ELR (cell line): Measurements from ENCODE around the gene MFSD11.
"Not testable (repeated sequence)": the region's sequence is repeated elsewhere in the genome, so short reads cannot be mapped to it uniquely, and the experiment has no call there.

ENCODE experiments used
- DNase-seq: peaks from one replicate; pipeline ENCODE4 v3.0.0-alpha.2; 2015; ENCODE audit warnings: low read depth

Gene MFSD11

GRCh38 chr17:76797241-76797840, 59.4 kb downstream of the MFSD11 start:
- peak; percentile 16 for DNase-seq

DNA sequence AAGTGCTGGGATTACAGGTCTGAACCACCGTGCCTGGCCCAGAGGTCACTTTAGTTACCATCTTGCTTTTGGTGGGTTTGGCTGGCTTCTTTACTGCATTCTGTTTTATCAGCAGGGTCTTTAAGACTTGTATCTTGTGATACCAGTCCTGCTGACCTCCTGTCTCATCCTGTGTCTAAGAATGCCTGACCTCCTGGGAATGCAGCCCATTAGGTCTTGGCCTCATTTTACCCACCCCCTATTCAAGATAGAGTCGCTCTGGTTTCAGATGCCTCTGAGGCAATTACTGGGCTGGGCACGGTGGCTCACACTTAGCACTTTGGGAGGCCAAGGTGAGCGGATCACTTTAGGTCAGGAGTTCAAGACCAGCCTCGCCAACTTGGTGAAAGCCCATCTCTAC, 63.8 kb downstream of the MFSD11 start:
- DNase-seq, result no peak

GRCh38 chr17:76805319-76805718, 67.4 kb downstream of the MFSD11 start:
- DNase-seq, result peak; percentile 45

DNA sequence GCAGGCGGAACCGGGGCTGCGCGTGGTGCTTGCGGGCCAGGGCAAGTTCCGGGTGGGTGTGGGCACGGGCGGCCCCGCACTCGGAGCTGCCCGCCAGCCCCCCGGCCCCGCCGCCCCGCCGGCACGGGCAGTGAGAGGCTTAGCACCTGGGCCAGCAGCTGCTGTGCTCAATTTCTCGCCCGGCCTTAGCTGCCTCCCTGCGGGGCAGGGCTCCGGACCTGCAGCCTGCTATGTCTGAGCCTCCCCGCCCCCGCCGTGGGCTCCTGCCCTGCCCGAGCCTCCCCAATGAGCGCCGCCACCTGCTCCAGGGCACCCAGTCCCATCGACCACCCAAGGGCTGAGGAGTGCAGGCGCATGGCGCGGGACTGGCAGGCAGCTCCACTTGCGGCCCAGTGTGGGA, 68.2 kb downstream of the MFSD11 start:
- not testable (repeated sequence) for DNase-seq

GRCh38 chr17:76806767-76807166, 68.8 kb downstream of the MFSD11 start:
- DNase-seq, result not testable (repeated sequence)

DNA sequence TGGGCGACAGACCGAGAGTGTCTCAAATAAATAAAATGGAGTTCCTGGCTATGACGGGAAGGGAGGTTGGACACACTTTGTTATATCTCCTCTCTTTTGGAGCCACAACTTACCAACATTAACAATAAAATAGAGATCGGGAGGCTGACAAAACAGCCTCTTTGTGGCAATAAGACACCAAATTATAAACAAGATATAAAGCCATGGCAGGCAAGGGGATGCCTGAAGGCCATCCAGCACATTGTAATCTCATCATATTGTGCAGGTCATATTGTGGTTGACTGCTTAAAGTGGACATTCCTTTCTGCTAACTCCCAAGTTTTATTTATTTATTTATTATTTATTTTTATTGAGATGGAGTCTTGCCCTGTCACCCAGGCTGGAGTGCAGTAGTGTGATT, 70.4 kb downstream of the MFSD11 start:
- DNase-seq, result no peak

DNA sequence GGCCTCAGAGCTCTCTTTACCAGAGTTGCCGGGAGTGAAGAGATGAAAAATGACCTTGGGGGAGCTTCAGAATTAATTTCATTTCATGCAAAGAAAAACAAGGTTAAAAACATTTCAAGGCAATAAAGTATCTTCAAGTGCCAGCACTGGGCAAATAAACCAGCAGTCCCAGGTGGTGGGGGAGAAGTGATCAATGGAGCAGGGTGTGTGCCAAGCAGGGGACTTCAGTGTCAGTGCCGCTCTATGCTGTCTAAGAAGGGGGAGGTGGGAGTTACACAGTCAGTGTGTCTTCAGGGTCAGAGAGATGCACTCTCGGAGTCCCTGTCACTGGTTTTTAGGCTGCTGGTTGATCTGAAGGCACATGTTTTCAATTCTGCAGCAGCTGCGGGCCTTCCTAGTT, 73.0 kb downstream of the MFSD11 start:
- no peak for DNase-seq

DNA sequence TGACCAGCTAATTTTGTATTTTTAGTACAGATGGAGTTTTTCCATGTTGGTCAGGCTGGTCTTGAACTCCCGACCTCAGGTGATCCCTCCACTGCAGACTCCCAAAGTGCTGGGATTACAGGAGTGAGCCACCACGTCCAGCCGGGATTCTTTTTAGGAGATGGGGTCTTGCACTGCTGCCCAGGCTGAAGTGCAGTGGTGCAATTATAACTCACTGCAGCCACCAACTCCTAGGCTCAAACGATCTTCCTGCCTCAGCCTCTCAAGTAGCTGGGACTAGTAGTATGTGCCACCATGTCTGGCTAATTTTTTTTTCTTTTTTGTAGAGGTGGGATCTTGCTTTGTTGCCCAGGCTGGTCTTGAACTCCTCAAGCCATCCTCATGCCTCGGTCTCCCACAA, 73.9 kb downstream of the MFSD11 start:
- no peak for DNase-seq

- no peak for DNase-seq
These were observed 74.3 kb downstream of the MFSD11 start for GRCh38 chr17:76812263-76812662.

GRCh38 chr17:76812968-76813367, 75.0 kb downstream of the MFSD11 start:
- DNase-seq, result no peak

DNA sequence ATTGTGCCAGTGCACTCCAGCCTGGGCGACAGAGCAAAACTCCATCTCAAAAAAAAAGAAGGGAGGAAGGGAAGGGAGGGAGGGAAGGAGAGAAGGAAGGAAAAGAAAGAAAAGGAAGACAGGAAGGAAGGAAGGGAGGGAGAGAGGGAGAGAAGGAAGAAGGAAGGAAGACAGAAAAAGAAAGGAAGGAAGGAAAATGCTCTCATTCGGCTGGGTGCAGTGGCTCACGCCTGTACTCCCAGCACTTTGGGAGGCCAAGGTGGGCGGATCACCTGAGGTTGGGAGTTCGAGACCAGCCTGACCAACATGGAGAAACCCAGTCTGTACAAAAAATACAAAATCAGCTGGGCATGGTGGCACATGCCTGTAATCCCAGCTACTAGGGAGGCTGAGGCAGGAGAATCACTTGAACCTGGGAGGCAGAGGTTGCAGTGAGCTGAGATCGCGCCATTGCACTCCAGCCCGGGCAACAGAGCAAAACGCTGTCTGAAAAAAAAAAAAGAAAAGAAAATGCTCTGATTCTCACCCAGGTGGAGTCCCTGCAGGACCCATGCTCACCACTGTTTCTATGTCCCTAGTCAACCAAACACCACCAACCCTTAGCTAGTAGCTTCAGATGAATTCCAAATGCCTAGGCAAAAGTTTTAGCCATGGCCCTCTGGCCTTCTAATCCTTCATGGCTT, 78.1 kb downstream of the MFSD11 start:
- not testable (repeated sequence) for DNase-seq

- peak; percentile 74 for DNase-seq
These were observed 78.7 kb downstream of the MFSD11 start for GRCh38 chr17:76816590-76817135.

DNA sequence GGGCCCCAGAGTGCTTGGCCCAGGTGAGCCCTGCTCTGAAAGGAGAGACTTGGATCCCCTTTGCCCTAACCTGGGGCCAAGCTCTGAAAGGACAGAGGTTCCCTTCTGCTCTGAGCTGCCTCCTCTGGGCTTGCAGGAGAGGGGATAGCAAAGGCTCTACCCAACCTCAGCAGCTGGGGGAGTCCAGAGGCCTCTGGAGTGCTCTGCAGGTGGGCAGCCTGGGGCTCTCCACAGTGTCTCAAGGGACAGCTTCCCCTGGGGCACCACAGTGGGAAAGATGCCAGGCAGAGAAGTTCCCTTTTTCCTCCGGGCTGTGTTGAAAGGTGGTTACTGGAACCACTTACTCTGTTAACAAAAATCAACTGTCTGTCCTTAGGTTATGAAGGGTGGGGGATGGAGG, 82.1 kb downstream of the MFSD11 start:
- no peak for DNase-seq

DNA sequence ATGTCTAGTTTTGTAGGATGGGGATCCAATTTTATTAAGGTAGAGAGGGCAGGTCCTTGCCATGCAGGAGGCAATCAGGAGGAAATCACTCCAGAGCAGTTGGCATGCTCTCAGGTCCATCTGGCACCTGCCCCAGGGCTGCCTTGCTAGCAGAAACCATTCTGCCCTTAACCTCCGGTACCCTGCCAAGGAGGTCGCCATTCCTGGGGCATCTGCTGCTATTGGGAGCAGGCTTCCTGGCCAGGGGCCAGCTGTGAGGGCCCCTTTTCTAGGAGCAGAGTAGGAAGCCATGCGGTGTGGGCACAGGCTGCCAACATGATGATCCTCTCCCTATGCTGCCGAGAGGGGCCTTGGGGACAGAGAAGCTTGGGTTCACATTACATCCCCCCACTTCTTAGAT, 82.6 kb downstream of the MFSD11 start:
- no peak for DNase-seq

DNA sequence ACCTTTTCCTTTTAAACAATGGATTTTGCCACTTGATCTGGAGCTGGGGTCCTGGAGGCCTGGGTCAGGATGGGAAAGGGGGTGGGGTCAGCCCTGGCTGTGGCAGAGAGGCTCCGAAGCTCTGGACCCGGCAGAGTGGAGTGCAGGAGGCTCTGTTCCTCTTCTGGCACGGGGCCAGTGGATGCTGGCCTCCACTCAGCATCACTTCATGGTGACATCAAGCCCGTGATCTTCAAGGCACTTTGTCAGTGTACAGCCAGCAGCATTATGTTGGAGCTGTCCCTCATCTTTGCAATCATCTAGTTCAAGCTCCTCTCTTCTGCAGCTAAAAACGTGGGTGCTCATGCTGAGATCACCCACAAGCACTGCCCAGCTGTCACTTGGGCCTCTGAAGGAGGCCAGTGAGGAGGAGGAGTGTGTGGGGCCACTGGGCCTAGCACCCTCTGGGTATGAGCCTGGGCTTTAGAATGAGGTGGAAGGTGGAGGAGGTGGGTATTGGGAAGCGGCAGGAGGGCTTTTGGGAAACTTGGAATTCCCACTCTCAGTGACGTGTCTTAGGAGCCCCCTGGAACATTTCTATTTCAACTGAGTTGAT, 84.4 kb downstream of the MFSD11 start:
- no peak for DNase-seq

GRCh38 chr17:76824093-76824492, 86.2 kb downstream of the MFSD11 start:
- DNase-seq, result no peak

DNA sequence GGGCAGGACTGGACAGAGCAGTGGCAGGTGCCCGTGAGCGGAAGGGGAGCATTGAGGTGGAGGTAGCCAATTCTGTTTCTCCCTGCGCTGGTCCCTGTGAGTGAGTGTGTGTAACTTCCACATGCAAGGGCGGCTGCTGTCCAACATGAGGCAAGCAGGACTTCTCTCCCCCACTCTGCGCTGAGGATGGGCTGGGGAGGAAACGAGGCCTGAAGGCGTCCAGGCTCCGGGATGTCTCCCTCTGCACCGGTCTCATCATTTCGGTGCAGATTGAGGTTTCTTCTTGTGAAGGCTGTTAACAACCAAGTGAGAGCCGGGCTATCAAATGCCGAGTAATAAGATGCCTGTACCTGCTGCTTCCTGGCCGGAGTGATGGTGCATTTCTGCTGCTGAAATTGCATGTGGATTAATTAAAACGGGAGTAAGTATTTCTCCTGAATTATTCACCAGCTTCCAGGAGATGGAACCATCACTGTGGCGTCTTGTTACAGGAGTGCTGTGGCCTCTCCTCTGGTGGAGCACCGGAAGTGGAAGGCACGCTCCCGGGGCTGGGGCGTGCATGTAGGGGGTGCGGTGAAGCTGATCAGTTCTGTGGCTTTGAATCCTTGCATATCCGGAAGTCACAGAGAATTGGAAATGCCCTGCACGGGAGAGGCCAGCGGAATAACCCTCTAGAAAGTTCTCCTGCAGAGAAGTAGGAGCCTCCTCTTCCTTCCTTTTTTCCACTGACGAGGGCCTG, 88.6 kb downstream of the MFSD11 start:
- DNase-seq, result no peak

DNA sequence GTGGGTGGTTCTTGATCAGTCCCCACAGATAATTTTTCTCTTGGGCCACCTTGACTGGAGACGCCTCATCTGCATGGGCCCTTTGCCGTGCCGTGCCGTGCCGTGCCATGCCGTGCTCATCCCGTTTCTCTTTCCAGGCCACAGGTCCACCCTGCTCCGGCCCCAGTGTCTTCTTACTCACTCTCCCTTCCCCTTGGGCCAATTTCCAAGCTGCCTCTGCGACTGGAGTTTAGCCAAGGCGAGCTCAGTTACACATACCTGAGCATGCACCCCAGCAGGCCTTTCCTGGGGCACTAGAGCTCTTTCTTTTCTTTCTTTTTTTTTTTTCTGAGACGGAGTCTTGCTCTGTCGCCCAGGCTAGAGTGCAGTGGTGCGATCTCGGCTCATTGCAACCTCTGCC, 89.8 kb downstream of the MFSD11 start:
- no peak for DNase-seq
